ENCODE data around the gene GNPTAB. TPM values are rescaled to one million over a fixed set of nuclear protein-coding genes. Genes with fewer than 3 reads are reported as not detected.

GNPTAB gene
- total and polyA plus RNA-seq, 2 of the 13 experiments (the other 11 are each of a cell fraction or from before 2014, with no cell fraction given), result 13.6 to 19.4 TPM

DNA sequence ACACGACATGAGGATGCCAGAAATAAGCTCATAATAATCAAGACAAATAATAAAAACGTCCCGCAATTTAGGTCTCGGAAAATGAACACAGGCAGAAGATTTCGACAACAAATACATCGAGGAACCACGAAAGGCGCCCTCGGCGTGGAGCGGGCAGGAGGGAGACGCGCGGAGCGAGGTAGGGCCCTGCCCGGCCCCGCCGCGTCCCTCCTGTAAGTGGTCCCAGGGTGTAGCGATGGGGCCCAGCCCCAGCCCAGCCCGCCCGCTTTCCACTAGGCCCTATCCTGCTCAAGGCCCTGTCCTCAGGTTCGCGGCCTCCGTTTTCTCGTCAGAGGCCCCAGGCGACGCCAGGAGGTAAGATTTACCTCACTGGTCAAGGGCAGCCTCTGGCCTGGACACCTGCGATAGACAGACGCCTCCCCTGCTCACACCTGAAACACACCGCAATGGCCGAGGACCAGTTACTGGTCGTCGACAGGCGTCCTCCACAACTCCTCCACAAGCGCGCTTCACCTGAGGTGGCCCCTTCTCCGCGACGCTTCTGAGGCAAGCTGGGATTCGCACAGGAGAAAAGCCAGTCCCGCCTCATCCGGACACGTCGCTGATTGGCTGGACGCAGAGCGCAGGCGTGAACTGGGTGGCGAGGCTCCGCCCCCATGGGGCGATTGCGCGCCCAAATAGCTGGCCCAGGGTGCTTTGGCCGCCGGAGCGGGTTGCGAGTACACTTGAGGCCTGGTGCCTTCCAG, 91.7 kb downstream of the GNPTAB start, which contains the start of gene SYCP3 (continued):
- TF ChIP-seq, protein P1, sequence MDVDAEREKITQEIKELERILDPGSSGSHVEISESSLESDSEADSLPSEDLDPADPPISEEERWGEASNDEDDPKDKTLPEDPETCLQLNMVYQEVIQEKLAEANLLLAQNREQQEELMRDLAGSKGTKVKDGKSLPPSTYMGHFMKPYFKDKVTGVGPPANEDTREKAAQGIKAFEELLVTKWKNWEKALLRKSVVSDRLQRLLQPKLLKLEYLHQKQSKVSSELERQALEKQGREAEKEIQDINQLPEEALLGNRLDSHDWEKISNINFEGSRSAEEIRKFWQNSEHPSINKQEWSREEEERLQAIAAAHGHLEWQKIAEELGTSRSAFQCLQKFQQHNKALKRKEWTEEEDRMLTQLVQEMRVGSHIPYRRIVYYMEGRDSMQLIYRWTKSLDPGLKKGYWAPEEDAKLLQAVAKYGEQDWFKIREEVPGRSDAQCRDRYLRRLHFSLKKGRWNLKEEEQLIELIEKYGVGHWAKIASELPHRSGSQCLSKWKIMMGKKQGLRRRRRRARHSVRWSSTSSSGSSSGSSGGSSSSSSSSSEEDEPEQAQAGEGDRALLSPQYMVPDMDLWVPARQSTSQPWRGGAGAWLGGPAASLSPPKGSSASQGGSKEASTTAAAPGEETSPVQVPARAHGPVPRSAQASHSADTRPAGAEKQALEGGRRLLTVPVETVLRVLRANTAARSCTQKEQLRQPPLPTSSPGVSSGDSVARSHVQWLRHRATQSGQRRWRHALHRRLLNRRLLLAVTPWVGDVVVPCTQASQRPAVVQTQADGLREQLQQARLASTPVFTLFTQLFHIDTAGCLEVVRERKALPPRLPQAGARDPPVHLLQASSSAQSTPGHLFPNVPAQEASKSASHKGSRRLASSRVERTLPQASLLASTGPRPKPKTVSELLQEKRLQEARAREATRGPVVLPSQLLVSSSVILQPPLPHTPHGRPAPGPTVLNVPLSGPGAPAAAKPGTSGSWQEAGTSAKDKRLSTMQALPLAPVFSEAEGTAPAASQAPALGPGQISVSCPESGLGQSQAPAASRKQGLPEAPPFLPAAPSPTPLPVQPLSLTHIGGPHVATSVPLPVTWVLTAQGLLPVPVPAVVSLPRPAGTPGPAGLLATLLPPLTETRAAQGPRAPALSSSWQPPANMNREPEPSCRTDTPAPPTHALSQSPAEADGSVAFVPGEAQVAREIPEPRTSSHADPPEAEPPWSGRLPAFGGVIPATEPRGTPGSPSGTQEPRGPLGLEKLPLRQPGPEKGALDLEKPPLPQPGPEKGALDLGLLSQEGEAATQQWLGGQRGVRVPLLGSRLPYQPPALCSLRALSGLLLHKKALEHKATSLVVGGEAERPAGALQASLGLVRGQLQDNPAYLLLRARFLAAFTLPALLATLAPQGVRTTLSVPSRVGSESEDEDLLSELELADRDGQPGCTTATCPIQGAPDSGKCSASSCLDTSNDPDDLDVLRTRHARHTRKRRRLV (CRISPR knock-in tag; IDR thresholded peaks at IDR 0.05), result no peak
- TF ChIP-seq, protein P2, sequence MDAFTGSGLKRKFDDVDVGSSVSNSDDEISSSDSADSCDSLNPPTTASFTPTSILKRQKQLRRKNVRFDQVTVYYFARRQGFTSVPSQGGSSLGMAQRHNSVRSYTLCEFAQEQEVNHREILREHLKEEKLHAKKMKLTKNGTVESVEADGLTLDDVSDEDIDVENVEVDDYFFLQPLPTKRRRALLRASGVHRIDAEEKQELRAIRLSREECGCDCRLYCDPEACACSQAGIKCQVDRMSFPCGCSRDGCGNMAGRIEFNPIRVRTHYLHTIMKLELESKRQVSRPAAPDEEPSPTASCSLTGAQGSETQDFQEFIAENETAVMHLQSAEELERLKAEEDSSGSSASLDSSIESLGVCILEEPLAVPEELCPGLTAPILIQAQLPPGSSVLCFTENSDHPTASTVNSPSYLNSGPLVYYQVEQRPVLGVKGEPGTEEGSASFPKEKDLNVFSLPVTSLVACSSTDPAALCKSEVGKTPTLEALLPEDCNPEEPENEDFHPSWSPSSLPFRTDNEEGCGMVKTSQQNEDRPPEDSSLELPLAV (CRISPR knock-in tag; conservative IDR thresholded peaks at IDR 0.05; ENCODE audit: low read depth), result no peak
- TF ChIP-seq FOXP1 (IDR thresholded peaks at IDR 0.05) (no peak), FOXP1 (CRISPR knock-in tag; IDR thresholded peaks at IDR 0.05) (no peak), NFE2L2 (IDR thresholded peaks at IDR 0.05; ENCODE audit: low read length) (no peak)

DNA sequence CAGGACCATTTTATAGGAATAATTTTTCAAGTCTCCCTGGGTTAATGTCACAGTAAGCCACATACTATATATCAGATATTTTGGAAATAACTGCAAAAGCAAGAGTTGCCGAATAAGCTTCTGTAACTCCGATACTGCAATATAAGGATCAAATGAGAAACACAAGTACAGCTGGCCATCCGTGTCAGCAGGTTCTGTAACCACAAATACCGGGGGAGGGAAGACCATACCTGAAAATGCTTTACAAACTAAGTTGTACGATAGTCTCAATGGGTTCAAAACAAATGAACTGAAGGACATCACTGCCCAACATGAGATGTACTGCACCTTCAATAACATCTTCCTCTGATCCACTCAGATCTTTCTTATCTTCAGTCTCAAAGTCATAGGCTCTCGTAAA, 93.3 kb downstream of the GNPTAB start:
- POLR2A ChIA-PET, result no interaction called here
- Histone ChIP-seq H3K4me1 (ENCODE audit: insufficient read depth, low read length) (no peaks in the 10 kb centered on the region), H3K4me2 (ENCODE audit: low read depth, low read length) (no peak overlapping the region), H3K27ac (ENCODE audit: extremely low read length, insufficient read depth, low read length) (no peak overlapping the region), H3K9ac (ENCODE audit: insufficient read depth, low read depth, low read length) (no peak overlapping the region), H2AFZ (ENCODE audit: low read length) (no peak overlapping the region), H3K9me3 (ENCODE audit: low read length) (no peaks in the 10 kb centered on the region), H4K20me1 (ENCODE audit: insufficient read depth, low read length) (no peaks in the 10 kb centered on the region), H3K79me2 (ENCODE audit: insufficient read depth, low read length) (no peaks in the 10 kb centered on the region), H3K4me3 (replicated peaks in 1 of 3; ENCODE audit: insufficient read depth in 1 of 3, low read depth in 2 of 3, low read length in 3 of 3) (no peak overlapping the region), H3K27me3 (ENCODE audit: control insufficient read depth in 1 of 2, insufficient read depth in 2 of 2, low read length in 2 of 2) (no peaks in the 10 kb centered on the region), H3K36me3 (replicated peaks in 1 of 2; ENCODE audit: control insufficient read depth in 1 of 2, insufficient read depth in 2 of 2, low read length in 2 of 2) (peaks cover 3 to 34% of the 10 kb centered on the region in 2 experiments; a peak in 4 of 5 replicates)
- intact Hi-C loops (cut with micrococcal nuclease; ENCODE audit: unreplicated experiment), result no loop called here
- WGBS (ENCODE audit: low lambda C conversion rate), result 98% methylated on average over 6 of the region's 6 CpGs
- FAIRE-seq, result no peak
- no peak for DNase-seq (ENCODE audit: low spot score)
- BruUV-seq (replicated peaks), result no TSS peak
- no peak for ATAC-seq
- CTCF ChIA-PET (ENCODE audit: low intra/inter-chr PET ratio, low total read pairs), result no interaction called here
- in situ Hi-C loops (cut with HindIII; ENCODE audit: extremely low pct_ligation_motif_present, low pct_unique_long_range_greater_than_20kb), result no loop called here
- TF ChIP-seq CENPX (CRISPR knock-in tag; IDR thresholded peaks at IDR 0.05) (no peak), YEATS4 (CRISPR knock-in tag; IDR thresholded peaks at IDR 0.05; ENCODE audit: borderline replicate concordance) (no peak), ZNF550 (CRISPR knock-in tag; IDR thresholded peaks at IDR 0.05; ENCODE audit: borderline replicate concordance) (no peak), RBM22 (optimal IDR thresholded peaks at IDR 0.05; ENCODE audit: low read length) (peak; percentile 65), ZNF10 (CRISPR knock-in tag; IDR thresholded peaks at IDR 0.05; ENCODE audit: borderline replicate concordance, low read depth) (no peak)
- TF ChIP-seq, protein P3, sequence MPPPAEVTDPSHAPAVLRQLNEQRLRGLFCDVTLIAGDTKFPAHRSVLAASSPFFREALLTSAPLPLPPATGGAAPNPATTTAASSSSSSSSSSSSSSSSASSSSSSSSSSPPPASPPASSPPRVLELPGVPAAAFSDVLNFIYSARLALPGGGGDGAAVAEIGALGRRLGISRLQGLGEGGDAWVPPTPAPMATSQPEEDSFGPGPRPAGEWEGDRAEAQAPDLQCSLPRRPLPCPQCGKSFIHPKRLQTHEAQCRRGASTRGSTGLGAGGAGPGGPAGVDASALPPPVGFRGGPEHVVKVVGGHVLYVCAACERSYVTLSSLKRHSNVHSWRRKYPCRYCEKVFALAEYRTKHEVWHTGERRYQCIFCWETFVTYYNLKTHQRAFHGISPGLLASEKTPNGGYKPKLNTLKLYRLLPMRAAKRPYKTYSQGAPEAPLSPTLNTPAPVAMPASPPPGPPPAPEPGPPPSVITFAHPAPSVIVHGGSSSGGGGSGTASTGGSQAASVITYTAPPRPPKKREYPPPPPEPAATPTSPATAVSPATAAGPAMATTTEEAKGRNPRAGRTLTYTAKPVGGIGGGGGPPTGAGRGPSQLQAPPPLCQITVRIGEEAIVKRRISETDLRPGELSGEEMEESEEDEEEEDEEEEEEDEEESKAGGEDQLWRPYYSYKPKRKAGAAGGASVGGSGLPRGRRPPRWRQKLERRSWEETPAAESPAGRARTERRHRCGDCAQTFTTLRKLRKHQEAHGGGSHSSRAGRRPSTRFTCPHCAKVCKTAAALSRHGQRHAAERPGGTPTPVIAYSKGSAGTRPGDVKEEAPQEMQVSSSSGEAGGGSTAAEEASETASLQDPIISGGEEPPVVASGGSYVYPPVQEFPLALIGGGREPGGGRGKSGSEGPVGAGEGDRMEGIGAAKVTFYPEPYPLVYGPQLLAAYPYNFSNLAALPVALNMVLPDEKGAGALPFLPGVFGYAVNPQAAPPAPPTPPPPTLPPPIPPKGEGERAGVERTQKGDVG (CRISPR knock-in tag; IDR thresholded peaks at IDR 0.05; ENCODE audit: borderline replicate concordance), result no peak
- TF ChIP-seq, protein P4, sequence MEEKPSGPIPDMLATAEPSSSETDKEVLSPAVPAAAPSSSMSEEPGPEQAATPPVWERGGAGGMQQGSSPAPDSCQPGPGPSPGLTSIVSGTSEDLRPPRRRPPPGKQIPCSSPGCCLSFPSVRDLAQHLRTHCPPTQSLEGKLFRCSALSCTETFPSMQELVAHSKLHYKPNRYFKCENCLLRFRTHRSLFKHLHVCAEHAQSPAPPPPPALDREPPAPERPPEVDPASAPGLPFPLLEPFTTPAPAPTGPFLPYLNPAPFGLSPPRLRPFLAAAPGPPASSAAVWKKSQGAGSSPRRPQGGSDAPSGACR (CRISPR knock-in tag; IDR thresholded peaks at IDR 0.05), result no peak
